Measurements from ENCODE around the gene ACOT11. TPM values are rescaled to one million over a fixed set of nuclear protein-coding genes. Genes with fewer than 3 reads are reported as not detected.

The ACOT11 gene
- total and polyA plus RNA-seq, 2 donors (not counting 1 experiment from before 2014, with no cell fraction given): 0.73 to 2.5 TPM

DNA sequence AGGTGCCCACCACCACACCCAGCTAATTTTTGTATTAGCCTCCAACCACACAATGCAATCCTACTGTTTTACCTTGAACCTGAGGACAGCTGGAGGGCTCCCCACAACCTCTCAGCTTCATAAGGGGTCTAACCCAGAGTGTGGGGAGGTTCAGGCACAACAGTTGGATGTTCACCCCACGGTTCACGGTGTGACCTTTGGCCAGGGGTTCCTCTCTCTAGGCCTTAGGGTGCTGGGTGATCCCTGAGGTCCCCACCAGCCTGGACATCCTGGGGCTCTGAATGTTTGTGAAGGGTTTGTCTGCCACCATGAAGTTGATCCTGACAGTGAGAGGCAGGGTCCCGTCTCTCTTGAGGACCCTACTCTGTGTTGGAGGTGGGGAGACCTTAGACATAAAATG is 3.9 kb downstream of the ACOT11 start:
- Histone ChIP-seq H2AFZ (ENCODE audit: low read length) (no peak overlapping the region), H3K79me2 (ENCODE audit: control insufficient read depth, insufficient read depth, low read length) (no peaks in the 10 kb centered on the region), H3K27me3 (ENCODE audit: control insufficient read depth, insufficient read depth, low read length) (no peaks in the 10 kb centered on the region), H3K4me2 (ENCODE audit: extremely low read depth, insufficient read depth, low read length) (no peak overlapping the region), H3K27ac (ENCODE audit: insufficient read depth, low read length) (no peak overlapping the region), H3K36me3 (ENCODE audit: control insufficient read depth, insufficient read depth, low read length) (no peaks in the 10 kb centered on the region), H3K4me1 (ENCODE audit: control insufficient read depth, extremely low read depth, insufficient read depth, low read length) (peaks cover 5% of the 10 kb centered on the region), H3K9ac (ENCODE audit: insufficient read depth, low read length) (no peak overlapping the region), H3K9me3 (ENCODE audit: control insufficient read depth, insufficient read depth, low read depth, low read length) (no peaks in the 10 kb centered on the region), H4K20me1 (ENCODE audit: control insufficient read depth, extremely low read depth, insufficient read depth, low read length) (no peaks in the 10 kb centered on the region), H3K4me3 (replicated peaks in 1 of 4; ENCODE audit: control extremely low read depth in 1 of 4, insufficient read depth in 1 of 4, low read depth in 3 of 4, low read length in 4 of 4) (no peak overlapping the region)
- TF ChIP-seq CTCF (conservative IDR thresholded peaks at IDR 0.05 in 1 of 2, IDR thresholded peaks at IDR 0.05 in 1 of 2; ENCODE audit: low read depth in 1 of 2, low read length in 2 of 2): no peak
- no peak for TF ChIP-seq EZH2 (IDR thresholded peaks at IDR 0.05; ENCODE audit: low read length, missing control alignments)
- no peak for DNase-seq (ENCODE audit: low read depth in 2 of 2)

GRCh38 chr1:54553602-54554313 is 5.7 kb downstream of the ACOT11 start:
- Histone ChIP-seq H3K27me3 (ENCODE audit: control insufficient read depth, insufficient read depth, low read length) (no peaks in the 10 kb centered on the region), H3K27ac (ENCODE audit: insufficient read depth, low read length) (no peak overlapping the region), H3K79me2 (ENCODE audit: control insufficient read depth, insufficient read depth, low read length) (no peaks in the 10 kb centered on the region), H3K4me2 (ENCODE audit: extremely low read depth, insufficient read depth, low read length) (no peak overlapping the region), H2AFZ (ENCODE audit: low read length) (no peak overlapping the region), H3K9ac (ENCODE audit: insufficient read depth, low read length) (no peak overlapping the region), H4K20me1 (ENCODE audit: control insufficient read depth, extremely low read depth, insufficient read depth, low read length) (no peaks in the 10 kb centered on the region), H3K9me3 (ENCODE audit: control insufficient read depth, insufficient read depth, low read depth, low read length) (no peaks in the 10 kb centered on the region), H3K4me3 (replicated peaks in 1 of 4; ENCODE audit: control extremely low read depth in 1 of 4, insufficient read depth in 1 of 4, low read depth in 3 of 4, low read length in 4 of 4) (no peak overlapping the region), H3K4me1 (ENCODE audit: control insufficient read depth, extremely low read depth, insufficient read depth, low read length) (no peaks in the 10 kb centered on the region), H3K36me3 (ENCODE audit: control insufficient read depth, insufficient read depth, low read length) (no peaks in the 10 kb centered on the region)
- DNase-seq (ENCODE audit: low read depth in 2 of 2): no peak
- TF ChIP-seq EZH2 (IDR thresholded peaks at IDR 0.05; ENCODE audit: low read length, missing control alignments) (no peak), CTCF (conservative IDR thresholded peaks at IDR 0.05 in 1 of 2, IDR thresholded peaks at IDR 0.05 in 1 of 2; ENCODE audit: low read depth in 1 of 2, low read length in 2 of 2) (no peak)

- no peak for TF ChIP-seq CTCF (conservative IDR thresholded peaks at IDR 0.05 in 1 of 2, IDR thresholded peaks at IDR 0.05 in 1 of 2; ENCODE audit: low read depth in 1 of 2, low read length in 2 of 2)
- TF ChIP-seq EZH2 (IDR thresholded peaks at IDR 0.05; ENCODE audit: low read length, missing control alignments): no peak
- Histone ChIP-seq H3K36me3 (ENCODE audit: control insufficient read depth, insufficient read depth, low read length) (no peaks in the 10 kb centered on the region), H3K4me3 (replicated peaks in 1 of 4; ENCODE audit: control extremely low read depth in 1 of 4, insufficient read depth in 1 of 4, low read depth in 3 of 4, low read length in 4 of 4) (no peak overlapping the region), H3K9ac (ENCODE audit: insufficient read depth, low read length) (no peak overlapping the region), H2AFZ (ENCODE audit: low read length) (no peak overlapping the region), H3K27me3 (ENCODE audit: control insufficient read depth, insufficient read depth, low read length) (no peaks in the 10 kb centered on the region), H4K20me1 (ENCODE audit: control insufficient read depth, extremely low read depth, insufficient read depth, low read length) (no peaks in the 10 kb centered on the region), H3K9me3 (ENCODE audit: control insufficient read depth, insufficient read depth, low read depth, low read length) (no peaks in the 10 kb centered on the region), H3K79me2 (ENCODE audit: control insufficient read depth, insufficient read depth, low read length) (no peaks in the 10 kb centered on the region), H3K4me1 (ENCODE audit: control insufficient read depth, extremely low read depth, insufficient read depth, low read length) (no peaks in the 10 kb centered on the region), H3K4me2 (ENCODE audit: extremely low read depth, insufficient read depth, low read length) (no peak overlapping the region), H3K27ac (ENCODE audit: insufficient read depth, low read length) (no peak overlapping the region)
- no peak for DNase-seq (ENCODE audit: low read depth in 2 of 2)
Measured at GRCh38 chr1:54556110-54556509, 8.1 kb downstream of the ACOT11 start.

Data from fibroblast of lung (primary cell).